HG02610 (cell line): ENCODE data around the gene UBQLN1.
A peak's percentile ranks its signal among the peaks of the same experiment; 100 is the strongest.
"Not testable (repeated sequence)": the region's sequence is repeated elsewhere in the genome, so short reads cannot be mapped to it uniquely, and the experiment has no call there.

Source experiments
- ATAC-seq: cut with Tn5 transposase; IDR thresholded peaks from one replicate; pipeline ENCODE4 v1.9.1; 2021; ENCODE audit warnings: mild to moderate bottlenecking, moderate library complexity; ENCODE audit not compliant: unreplicated experiment

Gene UBQLN1

DNA sequence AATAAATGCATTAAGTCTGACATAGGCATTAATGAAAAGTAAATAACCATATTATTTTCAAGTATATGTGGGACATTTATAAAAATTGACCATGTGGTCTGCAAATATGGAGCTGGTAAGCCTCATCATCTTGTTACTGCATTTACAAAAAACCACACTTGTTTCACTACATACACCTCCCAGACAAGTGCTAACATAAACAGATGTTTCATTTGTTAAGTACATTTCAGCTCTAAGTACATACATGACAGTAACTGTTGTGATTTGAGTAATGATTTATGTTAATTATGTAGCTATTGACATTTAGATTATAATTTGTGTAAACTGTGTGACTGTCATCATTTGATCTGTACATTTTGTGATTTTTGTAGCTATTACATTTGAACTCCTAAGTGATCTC, 70.9 kb downstream of the UBQLN1 start:
- peak; percentile 54 for ATAC-seq

DNA sequence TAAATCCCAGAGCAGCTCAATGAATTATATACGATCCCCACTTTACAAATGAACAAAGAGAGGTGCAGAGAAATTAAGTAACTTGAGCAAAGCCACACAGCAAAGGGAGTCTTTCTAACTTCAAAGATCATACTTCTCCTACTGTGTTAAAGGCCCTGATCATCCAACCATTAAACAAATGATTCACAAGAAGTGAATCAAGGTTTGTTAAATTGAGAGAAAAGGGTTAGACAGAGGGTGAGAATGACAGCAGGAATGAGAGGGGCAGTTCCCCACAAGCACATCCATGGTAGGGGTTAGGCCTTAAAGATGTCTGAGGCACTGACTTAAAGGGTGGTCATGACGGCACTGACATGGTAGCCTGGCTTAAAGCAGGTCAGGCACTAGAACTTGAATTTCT, 74.1 kb downstream of the UBQLN1 start:
- ATAC-seq: no peak

DNA sequence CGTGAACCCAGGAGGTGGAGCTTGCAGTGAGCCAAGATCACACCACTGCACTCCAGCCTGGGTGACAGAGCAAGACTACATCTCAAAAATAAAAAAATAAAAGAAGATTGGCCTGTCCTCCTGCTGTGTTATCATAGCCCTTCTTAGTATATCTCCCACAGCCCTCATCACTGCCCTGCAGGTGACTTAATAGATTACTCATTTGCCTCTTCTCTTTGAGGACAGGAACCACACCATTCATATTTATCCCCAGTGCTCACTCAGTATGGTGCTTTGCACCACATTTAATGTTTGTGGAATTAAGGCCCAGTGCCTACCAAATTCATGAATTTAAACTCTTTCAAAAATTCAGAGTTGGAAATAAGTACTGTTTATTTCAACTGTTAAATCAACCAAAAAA, 74.5 kb downstream of the UBQLN1 start:
- no peak for ATAC-seq

DNA sequence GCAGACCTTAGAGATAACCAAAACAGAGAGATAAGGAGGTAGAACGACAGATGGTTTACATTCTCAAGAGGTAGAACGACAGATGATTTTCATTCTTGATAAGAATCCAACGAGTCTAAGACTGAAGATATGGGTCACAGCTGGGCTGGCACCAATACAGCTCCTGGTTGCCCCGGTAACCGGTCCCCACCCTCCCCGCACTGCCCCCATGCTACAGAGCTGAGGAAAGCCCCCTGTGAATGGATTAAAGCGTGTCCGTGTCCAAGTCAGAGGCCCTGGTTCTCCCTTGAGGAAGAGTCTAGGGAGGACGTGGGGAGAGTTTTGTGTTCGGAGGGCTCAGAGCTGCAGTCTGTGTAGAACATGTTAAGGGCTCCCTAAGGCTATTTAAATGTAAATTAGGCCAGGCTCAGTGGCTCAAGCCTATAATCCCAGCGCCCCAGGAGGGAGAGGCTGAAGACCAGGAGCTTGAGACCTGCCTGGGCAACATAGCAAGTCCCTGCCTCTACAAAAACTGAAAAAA, 76.8 kb downstream of the UBQLN1 start:
- ATAC-seq: no peak

DNA sequence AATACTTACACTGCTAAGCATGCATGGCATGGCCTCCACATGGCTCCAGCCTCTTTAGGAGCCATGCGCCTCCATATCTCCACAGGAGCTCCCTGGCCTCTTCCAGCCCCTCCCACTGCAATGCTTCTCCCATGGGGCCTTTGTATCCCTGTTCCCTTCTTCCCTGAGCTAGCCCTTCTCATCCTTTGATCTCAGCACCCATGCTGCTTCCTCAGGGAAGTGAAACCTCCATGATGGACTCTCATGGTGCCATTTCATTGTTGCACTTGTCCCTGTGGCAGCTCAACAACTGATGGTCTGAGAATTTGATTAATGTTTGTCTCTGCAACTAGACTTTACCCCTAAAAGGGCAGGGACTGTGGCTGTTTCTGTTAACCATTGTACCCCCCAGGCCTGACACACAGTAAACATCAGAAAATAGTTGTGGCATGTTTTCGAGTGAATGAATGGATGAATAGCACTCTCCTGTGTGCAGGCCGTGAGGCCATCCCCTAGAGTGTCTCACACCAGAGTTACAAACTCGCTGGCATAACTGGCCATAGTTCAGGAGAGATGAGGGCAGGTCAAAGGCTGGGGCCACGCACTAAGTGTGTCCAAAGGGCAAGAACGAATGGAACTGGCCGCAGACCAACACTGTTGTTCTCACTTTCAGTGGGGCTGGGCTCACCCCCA, 78.2 kb downstream of the UBQLN1 start:
- no peak for ATAC-seq

DNA sequence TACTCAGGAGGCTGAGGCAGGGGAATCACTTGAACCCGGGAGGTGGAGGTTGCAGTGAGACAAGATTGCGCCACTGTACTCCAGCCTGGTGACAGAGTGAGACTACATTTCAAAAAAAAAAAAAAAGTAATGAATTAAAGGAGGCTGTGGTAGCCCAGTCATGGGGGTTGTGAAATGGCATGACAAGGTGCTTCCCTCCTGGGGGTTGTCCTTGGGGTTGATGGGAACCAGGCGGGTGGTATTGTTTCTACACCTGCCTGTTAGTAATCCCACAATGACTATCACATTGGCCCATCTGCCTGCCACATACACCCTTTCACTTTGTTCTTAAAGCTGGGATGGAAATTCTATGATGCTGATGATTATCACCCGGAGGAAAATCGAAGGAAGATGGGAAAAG, 79.2 kb downstream of the UBQLN1 start:
- ATAC-seq: no peak

DNA sequence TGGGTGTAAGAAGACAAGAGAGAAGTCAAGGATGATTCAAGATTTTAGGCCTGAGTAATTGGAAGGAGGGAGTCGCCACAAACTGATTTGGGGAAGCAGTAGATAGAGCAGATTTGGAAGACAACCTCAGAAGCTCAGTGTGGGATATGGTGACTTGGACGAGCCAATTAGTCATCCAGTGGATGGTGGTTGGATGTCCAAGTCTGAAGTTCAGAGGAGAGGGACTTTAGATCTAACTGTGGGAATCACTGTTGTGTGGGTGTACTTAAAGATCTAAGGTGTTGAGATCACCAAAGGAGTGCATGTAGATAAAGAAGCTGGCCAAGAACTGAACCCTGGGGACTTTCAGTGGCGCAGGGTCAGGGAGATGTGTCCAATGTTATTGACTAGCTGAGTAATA, 82.6 kb downstream of the UBQLN1 start:
- no peak for ATAC-seq

DNA sequence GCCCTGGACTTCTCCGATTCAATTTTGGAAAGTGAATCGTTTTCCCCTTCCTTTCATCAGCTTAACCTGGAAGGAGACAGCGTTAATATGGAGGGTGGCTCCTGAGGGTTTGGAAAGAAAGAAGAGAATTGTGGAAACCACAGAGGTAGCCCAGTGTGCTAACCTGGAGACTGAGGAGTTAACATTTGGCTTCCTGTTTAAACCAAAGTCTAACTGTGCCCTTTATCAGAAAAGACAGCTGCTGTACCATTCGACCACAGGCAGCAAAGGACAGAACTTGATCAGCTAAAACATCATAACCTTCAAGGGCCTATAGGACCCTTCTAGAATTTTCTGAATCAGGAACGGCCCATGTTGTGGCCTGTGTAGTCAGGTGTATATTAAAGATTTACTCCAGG, 84.1 kb downstream of the UBQLN1 start:
- ATAC-seq: peak; percentile 6

DNA sequence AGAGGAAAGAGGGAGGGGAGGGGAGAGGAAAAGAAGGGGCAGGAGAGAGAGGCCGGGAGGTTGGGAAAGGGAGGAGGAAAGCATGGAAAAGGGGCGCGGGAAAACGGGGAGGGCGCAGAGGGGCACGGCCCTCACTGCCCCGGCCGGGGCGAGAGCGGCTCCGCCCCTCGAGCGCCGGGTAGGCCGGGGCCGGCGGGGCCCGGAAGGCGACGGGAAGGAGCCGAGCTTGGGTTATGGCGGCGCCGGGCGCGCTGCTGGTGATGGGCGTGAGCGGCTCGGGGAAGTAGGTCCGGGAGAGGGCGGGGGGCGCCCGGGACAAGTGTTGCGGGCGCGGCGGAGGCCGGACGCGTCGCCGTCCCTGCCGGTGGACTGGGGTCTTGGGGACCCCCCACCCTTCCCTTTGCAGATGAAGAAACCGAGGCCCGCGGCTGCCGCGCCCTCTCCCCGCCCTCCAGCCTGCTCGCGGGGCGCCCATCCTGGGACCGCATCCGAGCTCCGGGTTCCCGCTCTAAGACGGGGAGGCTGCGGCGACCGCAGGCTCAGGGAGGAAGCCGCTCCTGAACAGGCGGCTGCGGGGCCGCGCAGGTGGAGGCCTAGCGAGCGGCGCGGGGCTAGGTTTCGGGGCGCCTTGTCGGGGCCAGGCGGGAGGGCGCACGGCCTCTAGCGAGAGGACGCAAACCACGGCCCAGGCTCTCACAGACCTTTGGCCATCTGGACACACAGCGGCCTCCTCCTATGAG, 84.6 kb downstream of the UBQLN1 start, which contains the start of gene IDNK:
IDNK (plus strand) TSS at position 205 of the 740 bp plus-strand sequence; CDS start at position 234, 29 bp downstream.
- peak; percentile 77 for ATAC-seq

DNA sequence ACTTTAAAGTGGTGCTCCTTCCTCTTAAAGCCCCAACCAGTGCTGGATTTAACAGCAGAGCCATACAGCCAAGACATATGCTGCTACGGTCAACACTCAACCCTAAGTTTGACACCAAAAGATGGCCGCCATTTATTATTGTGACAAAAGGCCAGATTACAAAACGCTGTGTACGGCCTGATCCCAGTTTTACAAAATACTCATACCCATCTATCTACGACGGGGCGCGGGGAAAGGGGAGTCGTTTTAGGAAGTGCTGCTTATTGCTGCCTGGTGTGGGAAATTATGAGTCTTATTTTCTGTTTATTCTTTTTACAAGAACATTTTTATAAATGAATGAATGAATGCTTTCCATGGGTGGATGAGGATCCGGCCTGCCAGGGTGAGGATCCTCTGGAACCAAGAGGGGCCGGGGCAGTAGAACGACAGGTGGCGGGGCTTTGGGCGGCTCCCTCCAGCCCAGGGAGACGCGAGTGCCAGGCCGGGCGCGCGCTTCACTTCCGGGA, 85.3 kb downstream of the UBQLN1 start:
- ATAC-seq: peak; percentile 55

DNA sequence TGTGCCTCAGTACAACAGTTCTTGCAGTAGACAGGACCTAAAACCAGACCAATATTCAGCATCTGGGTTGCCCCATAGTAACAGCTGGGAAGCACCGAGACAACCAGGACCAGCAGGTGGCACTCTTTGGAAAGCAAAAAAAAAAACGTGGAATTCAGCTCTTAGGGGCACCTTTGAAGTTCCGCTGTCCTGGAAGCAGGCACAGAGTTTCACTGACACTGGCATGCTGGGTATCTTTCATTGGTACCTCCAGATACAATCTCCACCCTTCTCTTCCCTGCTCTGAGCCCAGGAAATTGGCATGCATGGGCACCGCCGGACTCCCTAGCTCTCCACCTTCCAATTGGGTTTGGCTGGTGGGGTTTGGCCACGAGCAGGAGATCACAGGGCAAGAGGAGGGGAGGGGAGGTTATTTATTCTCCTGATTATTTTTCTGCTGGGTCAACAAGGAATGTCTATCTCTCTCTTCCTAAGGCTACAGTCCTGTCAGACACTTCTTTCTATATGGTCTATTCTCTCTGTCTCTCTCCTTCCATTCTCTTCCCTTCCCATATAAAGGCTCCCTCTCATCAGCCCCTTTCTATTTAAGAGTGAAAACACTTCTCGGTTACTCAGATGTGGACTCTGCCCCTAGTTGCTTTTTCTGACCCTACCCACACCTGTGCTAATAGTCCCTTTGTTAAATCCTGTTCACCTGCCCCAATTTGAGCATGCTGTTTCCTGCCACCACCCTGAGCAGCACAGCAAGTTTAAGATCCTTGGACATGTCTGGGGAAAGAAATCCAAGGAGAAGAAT, 86.7 kb downstream of the UBQLN1 start:
- no peak for ATAC-seq

DNA sequence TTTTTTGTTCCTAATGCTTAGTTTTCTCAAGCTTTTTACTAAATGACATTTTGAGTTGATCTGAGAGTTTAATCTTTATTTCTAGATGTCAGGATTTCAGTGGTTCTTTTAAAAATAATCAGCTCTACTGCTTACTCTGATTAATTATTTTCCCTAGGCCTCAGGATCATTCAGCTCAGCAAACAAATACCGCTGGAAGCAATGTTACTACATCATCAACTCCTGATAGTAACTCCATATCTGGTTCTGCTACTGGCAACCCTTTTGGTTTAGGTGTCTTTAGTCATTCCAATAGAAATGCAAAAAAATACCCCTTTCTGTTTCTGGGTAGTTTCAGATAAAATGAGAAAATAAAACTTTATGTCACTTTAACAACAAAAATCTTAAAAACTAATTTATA, 90.5 kb downstream of the UBQLN1 start:
- no peak for ATAC-seq

DNA sequence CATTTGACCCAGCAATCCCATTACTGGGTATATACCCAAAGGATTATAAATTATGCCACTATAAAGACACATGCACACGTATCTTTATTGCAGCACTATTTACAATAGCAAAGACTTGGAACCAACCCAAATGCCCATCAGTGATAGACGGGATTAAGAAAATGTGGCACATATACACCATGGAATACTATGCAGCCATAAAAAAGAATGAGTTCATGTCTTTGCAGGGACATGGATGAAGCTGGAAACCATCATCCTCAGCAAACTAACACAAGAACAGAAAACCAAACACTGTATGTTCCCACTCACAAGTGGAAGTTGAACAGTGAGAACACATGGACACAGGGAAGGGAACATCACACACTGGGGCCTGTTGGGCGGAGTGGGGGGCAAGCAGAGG, 94.5 kb downstream of the UBQLN1 start:
- ATAC-seq: not testable (repeated sequence)
